Measurements from ENCODE around the gene NAIP. TPM values are rescaled to one million over a fixed set of nuclear protein-coding genes. Genes with fewer than 3 reads are reported as not detected.
"Not testable (repeated sequence)": the region's sequence is repeated elsewhere in the genome, so short reads cannot be mapped to it uniquely, and the experiment has no call there.

Gene NAIP
- total RNA-seq: 26.6 to 32.8 TPM (median 27.5 TPM) in 3 replicates

- H3K36me3 Mint-ChIP-seq; H3K27me3 Mint-ChIP-seq (ENCODE audit: low read depth); H3K4me3 Mint-ChIP-seq; H3K4me1 Mint-ChIP-seq; DNase-seq (ENCODE audit: low spot score in 2 of 2, unreplicated experiment in 2 of 2); H3K27ac Mint-ChIP-seq; H3K9me3 Mint-ChIP-seq: not testable (repeated sequence)
Measured at GRCh38 chr5:71025289-71025953, at the start of gene NAIP. Gene NAIP (minus strand): TSS chr5:71025339. CDS start chr5:71012915, 12,424 bp downstream.

GRCh38 chr5:71067262-71067928, 42.3 kb upstream of the NAIP start, which contains the start of gene GTF2H2:
Gene GTF2H2 (minus strand): TSS chr5:71067676. CDS start chr5:71062763, 4,913 bp downstream.
- not testable (repeated sequence) for H3K27me3 Mint-ChIP-seq (ENCODE audit: low read depth); H3K27ac Mint-ChIP-seq; DNase-seq (ENCODE audit: low spot score in 2 of 2, unreplicated experiment in 2 of 2); H3K36me3 Mint-ChIP-seq; H3K9me3 Mint-ChIP-seq; H3K4me3 Mint-ChIP-seq; H3K4me1 Mint-ChIP-seq

- H3K27ac Mint-ChIP-seq; H3K36me3 Mint-ChIP-seq; H3K9me3 Mint-ChIP-seq; H3K4me3 Mint-ChIP-seq; H3K27me3 Mint-ChIP-seq (ENCODE audit: low read depth); DNase-seq (ENCODE audit: low spot score in 2 of 2, unreplicated experiment in 2 of 2); H3K4me1 Mint-ChIP-seq: not testable (repeated sequence)
Measured at GRCh38 chr5:71061322-71061721, 36.2 kb upstream of the NAIP start.

GRCh38 chr5:71059426-71059825, 34.3 kb upstream of the NAIP start:
- not testable (repeated sequence) for H3K36me3 Mint-ChIP-seq; DNase-seq (ENCODE audit: low spot score in 2 of 2, unreplicated experiment in 2 of 2); H3K4me1 Mint-ChIP-seq; H3K27ac Mint-ChIP-seq; H3K27me3 Mint-ChIP-seq (ENCODE audit: low read depth); H3K9me3 Mint-ChIP-seq; H3K4me3 Mint-ChIP-seq

- H3K4me3 Mint-ChIP-seq; H3K9me3 Mint-ChIP-seq; H3K4me1 Mint-ChIP-seq; H3K27me3 Mint-ChIP-seq (ENCODE audit: low read depth); DNase-seq (ENCODE audit: low spot score in 2 of 2, unreplicated experiment in 2 of 2); H3K27ac Mint-ChIP-seq; H3K36me3 Mint-ChIP-seq: not testable (repeated sequence)
Measured at GRCh38 chr5:71044808-71045207, 19.7 kb upstream of the NAIP start.

GRCh38 chr5:71044128-71044527, 19.0 kb upstream of the NAIP start:
- not testable (repeated sequence) for H3K36me3 Mint-ChIP-seq; H3K4me1 Mint-ChIP-seq; H3K4me3 Mint-ChIP-seq; H3K9me3 Mint-ChIP-seq; H3K27ac Mint-ChIP-seq; H3K27me3 Mint-ChIP-seq (ENCODE audit: low read depth); DNase-seq (ENCODE audit: low spot score in 2 of 2, unreplicated experiment in 2 of 2)

- H3K9me3 Mint-ChIP-seq; DNase-seq (ENCODE audit: low spot score in 2 of 2, unreplicated experiment in 2 of 2); H3K36me3 Mint-ChIP-seq; H3K27me3 Mint-ChIP-seq (ENCODE audit: low read depth); H3K4me3 Mint-ChIP-seq; H3K27ac Mint-ChIP-seq; H3K4me1 Mint-ChIP-seq: not testable (repeated sequence)
Measured at GRCh38 chr5:71031046-71031776, 6.1 kb upstream of the NAIP start.

GRCh38 chr5:71020643-71021042, 4.5 kb downstream of the NAIP start:
- H3K9me3 Mint-ChIP-seq; H3K4me1 Mint-ChIP-seq; DNase-seq (ENCODE audit: low spot score in 2 of 2, unreplicated experiment in 2 of 2); H3K27me3 Mint-ChIP-seq (ENCODE audit: low read depth); H3K27ac Mint-ChIP-seq; H3K4me3 Mint-ChIP-seq; H3K36me3 Mint-ChIP-seq: not testable (repeated sequence)

- not testable (repeated sequence) for H3K9me3 Mint-ChIP-seq; H3K4me3 Mint-ChIP-seq; H3K36me3 Mint-ChIP-seq; H3K4me1 Mint-ChIP-seq; H3K27ac Mint-ChIP-seq; H3K27me3 Mint-ChIP-seq (ENCODE audit: low read depth); DNase-seq (ENCODE audit: low spot score in 2 of 2, unreplicated experiment in 2 of 2)
Measured at GRCh38 chr5:71018376-71019005, 6.6 kb downstream of the NAIP start.

- TF ChIP-seq CTCF (IDR thresholded peaks at IDR 0.05; ENCODE audit: unreplicated experiment): no peak
- Mint-ChIP-seq H3K4me3 (no peak overlapping the region), H3K36me3 (no peaks in the 10 kb centered on the region), H3K27me3 (ENCODE audit: low read depth) (no peaks in the 10 kb centered on the region), H3K4me1 (no peaks in the 10 kb centered on the region), H3K27ac (no peak overlapping the region), H3K9me3 (no peaks in the 10 kb centered on the region)
- DNase-seq (ENCODE audit: low spot score in 2 of 2, unreplicated experiment in 2 of 2): no peak
Measured at GRCh38 chr5:71014176-71014575, 11.0 kb downstream of the NAIP start.

Data from mesothelial cell of epicardium (in vitro differentiated cells).